DMS114 treated with DMSO at 0.1 percent for 48 hours (cell line): ENCODE results near the gene USP12.
"Not testable (repeated sequence)": the region's sequence is repeated elsewhere in the genome, so short reads cannot be mapped to it uniquely, and the experiment has no call there.

Source experiments
- DNase-seq: peaks from one replicate; lab custom pipeline; 2025; ENCODE audit not compliant: unreplicated experiment; lab: John Stamatoyannopoulos, UW

USP12 gene

DNA sequence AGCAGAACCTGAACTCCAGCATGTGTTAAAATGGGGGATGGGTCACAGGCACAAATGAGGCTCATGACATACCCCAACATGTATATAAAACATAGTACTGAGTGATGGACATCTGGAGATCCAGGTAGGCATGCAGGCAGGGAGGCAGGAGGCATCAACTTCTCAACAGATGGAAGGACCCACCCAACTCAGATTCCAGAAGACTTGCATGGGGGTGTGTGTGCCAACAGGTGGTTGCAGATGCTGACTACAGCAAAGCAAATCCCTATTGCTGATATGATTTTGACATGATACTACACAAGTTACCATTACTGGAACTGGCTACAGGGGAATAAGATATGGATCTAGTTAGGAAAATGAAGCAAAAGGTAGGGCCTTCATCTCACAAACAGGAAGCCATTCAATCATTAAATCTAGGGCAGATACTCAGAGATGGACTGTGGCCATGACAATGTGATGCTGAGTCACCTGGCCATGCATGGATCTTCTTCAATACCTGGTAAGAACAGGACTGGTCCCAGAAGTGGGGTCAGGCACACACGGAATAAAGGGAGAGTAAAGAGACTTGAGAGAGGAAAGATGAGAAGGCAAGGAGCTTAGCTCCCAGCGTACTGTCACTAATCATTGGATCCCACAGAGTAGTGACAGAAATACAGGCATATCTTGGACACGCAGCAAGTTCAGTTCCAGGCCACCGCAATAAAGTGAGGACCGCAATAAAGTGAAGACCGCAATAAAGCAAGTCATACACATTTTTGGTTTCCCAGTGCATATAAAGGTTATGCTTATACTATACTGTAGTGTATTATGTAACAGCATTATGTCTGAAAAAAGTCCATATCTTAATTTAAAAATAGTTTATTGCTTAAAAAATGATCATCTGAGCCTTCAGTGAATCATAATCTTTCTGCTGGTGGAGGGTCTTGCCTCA lies 91.3 kb downstream of the USP12 start:
- DNase-seq, result no peak

DNA sequence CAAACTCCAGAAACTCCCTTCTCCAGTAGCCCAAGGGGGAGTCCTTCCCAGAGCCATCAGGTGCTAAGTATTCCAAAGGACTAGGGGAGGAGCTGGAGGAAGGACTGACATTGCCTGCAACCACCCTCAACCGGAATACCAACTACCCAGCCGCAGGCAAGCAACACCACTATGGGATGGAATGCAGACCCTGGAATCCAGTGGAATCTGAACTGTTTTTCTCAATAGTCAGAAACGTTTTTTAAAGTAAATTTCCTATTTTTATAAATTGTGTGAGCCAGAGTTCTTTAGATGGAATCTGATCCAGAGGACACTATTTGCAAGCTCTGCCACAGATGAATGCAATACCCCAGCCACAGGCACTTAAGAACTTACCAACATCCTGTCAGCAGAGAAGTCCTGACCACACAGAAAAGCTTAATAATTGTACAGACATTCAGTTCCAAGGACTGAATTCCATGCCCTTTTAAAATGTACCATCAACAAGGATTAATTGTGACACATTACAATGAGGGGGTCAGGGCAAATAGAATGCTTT lies 92.1 kb downstream of the USP12 start:
- DNase-seq, result no peak

DNA sequence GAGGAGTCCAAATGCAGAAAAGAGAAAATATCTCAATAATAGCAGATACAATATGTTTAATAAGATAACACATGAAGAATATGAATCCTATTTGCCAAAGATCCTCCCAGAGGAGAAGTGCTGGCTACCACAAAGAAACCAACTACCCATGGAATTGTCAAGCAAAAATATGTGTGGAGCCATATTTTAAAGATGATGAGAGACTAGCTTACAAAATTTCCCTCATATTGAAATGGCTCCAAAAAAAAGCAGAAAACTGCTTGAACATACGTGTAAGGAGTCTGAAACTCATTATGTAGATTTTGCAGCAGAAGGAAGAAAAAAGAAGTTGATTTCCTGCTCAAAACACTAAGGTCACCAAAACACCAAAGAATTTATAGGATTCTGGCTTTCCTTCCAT lies 94.2 kb downstream of the USP12 start:
- DNase-seq, result no peak

DNA sequence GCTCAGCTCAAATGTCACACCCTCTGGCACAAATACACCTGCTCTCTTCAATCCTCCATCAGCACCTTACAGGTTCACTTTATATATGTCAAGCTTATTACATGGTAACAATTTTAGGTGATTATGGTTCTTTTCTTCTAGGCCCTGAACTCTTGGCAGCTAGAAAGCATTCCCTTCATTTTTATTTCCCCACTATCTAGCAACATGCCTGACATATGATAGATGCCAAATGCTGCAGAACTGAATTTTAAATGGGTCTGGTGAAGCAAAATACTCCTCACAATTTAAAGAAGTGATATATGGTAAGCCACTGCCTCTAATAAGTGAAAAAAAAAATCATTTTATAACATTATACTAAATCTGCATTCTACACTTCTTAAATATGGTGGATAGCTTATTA lies 95.2 kb downstream of the USP12 start:
- no peak for DNase-seq

DNA sequence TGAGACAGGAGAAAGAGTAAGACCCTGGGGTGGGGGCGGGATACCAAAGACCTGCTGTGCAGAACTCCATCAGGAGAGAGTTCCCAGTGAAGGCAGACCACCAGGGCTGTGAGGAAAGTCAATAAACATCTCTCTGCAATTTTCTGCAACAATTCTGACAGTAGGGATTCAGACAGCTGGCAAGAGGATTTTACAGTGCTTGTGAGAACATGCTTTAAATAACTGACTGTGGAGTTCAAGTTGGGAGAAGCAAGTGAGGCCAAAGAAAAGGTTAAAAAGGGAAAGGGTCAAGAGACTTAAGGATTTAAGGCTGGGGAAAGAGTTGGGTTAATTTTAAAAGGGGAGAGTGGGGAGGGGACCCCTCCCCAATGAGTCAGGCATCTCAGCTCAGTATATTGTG lies 98.4 kb downstream of the USP12 start:
- DNase-seq, result no peak

DNA sequence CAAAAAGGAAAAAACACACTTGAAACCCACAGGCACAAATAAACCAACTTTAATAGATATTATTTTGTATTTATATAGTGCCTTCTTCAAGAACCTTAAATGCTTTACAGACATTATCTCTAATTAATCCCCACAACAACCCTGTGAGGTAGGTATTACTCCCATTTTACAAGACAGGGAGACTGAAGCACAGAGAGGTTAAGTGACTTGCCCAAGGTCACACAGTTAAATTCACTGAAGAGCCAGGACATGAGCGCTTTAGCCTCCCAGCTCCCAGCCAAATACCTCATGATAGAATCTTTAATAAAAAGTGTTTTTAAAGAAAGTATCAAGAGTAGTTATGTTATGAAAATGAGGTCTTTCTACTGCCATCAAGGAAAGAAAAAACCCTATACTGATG lies 105.5 kb downstream of the USP12 start:
- DNase-seq, result not testable (repeated sequence)

DNA sequence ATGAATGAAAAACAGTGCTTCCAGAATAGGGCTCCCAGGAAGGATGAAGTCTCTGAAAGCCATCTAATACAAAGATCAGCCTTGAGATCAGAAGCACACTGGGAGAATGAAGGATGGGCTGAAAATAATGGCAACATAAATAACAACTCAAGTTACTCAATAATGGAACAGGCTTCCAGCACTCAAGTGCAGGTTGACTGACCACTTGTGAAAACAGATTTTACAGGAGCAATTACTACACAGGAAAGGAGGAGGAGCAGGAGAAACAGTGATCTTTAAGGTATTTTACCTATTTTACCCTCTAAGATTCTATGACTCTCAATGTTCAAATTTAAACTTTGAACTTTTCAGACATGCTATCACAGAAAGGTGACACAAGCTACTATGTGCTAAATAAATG lies 106.0 kb downstream of the USP12 start:
- DNase-seq, result no peak

DNA sequence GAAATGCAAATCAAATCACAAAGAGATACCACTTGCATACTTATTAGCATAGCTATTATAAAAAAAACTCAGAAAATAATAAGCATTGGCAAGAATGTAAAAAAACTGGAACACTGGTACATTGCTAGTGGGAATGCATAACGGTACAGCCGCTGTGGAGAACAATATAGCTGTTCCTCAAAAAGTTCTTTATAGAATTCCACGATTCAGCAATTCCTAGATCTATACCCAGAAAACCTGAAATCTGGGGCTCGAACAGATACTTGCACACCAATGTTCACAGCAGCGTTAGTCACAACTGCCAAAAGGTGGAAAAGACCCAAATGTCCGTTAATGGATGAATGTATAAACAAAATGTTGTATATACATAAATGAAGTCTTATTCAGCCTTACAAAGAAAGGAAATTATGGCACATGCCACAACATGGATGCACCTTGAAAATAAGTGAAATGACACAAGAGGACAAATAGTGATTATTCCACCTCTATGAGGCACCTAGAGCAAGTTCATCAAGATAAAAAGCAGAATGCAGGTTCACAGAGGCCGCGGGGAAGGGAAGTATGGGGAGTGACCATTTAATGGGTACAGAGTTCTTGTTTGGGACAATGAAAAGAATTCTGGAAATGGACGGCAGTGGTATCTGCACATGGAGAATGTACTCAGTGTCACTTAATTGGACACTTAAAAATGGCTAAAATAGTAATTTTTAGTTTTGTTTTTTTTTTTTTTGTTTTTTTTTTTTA lies 107.2 kb downstream of the USP12 start:
- DNase-seq, result no peak

DNA sequence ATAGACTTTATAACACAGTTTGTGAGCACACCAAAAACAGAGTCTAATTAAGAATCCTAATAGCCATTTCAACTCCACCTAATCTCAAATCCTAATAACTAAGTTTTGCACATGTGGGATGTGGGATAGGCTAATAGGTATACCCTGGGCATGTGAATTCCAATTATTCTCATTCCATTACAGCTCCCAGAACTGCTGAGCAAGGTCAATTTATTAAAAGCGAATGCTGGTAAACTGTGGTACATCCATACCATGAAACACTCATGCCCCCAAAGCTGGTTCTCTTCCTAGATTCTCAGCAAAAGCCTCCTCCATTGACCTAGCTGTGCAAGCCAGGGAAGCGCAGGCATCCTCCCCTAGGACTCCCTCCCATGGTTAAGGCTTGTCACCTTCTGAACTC lies 113.8 kb downstream of the USP12 start:
- DNase-seq, result no peak

DNA sequence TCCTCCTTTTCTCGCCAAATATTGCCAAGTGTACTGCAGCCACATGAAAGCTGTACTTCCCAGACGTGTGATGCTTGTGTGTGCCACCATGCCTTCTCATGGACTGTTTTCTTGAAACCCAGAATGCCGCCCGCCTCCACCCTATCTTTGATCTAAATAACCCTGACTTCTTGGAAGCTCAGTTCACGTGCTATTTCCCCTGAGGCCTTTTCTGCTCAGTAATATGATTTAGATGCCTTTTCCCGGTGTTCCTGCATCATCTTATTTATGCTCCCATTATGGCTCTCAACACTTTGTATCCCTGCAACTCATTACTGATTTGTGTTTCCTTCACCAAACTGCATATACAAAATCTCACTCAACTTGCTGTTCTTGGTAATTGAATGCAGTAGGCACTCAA lies 116.1 kb downstream of the USP12 start:
- DNase-seq, result no peak

DNA sequence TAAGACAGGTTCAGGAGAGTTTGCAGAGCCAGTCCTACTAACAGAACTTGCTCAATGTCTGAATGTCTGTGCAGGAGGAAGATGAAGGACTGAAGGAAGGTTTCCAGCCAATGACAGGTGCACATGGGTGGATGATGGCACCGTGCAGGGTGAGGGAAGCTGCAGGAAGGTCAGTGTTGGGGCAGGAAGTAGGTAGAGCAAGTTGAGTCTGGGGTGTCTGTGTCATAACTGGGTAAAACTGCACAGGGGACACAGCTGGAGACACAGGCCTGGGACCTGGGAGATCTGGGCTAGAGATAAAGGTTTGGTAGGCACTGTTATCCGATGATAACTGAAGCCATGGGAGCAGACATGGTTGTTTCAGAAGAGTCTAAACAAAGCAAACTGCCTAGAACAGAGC lies 116.9 kb downstream of the USP12 start:
- no peak for DNase-seq

DNA sequence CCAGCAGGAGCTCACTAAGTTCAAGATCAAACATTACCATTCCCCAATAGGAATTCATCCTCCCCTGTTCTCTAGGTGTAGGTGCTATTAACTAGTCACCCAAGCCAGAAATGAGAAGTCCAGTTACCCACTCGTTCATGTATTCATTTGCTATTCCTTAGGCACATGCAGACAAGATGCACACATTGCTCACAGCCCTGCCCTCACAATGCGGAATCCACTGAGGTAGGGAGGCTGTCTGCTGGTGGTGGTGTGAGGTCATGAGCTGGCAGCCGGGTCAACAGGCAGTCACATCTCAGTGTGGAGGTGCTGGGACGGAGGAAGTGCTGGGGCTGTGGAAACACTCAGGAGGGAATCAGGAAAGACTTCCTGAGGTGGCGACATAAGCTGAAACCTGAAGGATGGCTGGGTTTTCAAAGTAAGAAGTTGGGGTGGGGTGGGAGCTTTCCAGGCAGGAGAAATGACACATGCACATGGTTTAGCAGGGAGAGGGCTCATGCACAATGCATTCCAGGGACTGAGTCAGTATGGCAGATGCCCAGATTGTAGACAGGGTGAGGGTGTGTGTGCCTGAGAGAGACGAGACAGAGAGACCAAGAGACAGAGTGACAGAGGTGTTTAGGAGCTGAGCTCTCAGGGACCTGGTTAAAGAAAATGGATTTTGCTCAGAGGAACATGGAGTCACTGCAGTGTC lies 117.6 kb downstream of the USP12 start:
- no peak for DNase-seq

DNA sequence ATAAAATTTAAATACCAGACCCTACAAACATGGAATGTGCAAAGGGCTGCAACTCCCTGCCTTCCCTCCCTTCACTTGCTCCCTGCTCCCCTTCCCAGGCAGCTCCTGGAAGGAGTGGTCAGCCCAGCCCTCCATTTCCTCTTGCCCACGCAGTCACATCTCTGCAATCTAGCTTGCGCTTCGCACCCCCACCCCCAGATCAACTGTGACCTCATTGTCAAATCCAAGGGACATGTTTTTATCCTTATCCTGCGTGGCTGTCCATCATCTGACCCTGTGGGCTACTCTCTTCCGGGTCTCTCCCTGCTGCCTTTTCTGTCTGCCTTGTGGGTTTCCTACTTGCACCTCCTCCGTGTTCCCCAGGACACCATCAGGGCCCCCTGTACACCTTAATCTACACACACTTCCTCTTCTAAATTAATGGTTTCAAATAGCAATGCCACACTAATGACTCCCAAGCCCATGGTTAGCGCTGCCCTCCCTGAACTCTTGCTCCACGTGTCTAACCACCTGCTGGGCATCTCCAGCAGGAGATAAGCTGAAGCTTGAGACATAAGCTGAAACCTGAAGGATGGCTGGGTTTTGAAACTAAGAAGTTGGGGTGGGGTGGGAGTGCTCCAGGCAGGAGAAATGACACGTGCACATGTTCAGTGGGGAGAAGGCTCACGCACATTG lies 118.3 kb downstream of the USP12 start:
- DNase-seq, result no peak

DNA sequence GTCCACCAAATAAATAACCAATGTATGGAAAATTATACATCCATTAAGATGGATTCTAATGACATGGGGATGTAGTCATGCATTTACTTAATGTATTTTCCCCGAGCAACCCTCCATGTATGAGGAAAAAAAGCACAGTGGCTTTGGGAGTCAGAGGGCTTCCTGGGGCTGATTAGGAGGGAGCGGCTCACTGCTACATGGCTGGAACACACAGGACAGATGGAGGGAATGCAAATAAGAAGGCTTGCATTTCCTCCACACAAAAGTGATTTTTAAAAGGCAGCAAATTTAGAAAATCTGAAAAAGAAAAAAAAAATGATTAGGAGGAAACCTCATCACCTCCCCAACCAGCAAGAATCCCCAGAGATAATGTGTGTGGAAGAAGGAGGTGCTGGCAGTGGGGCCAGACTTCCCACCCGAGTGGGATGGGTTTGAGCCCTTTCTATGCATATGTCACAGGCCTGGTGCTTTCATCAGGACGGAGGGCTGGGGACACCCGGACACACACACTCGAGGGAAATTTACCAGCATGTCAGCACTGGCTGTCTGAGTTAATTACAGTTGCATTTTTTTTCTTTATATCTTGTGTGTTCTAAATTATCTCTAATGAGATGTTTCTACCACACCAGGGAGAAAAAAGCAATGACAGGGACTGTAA lies 118.9 kb downstream of the USP12 start:
- no peak for DNase-seq

DNA sequence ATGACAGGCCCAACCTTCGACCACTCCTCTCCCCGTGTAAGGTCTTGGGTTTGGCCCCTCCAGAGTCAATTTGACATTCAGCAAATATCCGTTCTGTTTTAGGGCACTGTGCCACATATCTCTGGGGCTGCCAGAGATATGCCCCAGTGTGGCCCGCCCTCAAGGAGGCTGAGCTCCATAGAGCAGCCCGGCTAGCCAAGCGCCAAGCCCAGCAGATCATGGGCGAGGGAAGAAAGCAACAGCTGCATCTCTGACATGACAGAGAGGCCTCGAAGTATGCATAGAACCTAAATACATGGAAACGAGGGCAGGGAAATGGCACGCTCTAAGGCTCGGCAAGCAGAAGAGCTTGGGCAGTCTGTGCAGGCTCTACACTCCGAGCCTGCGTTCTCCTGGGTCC lies 124.5 kb downstream of the USP12 start:
- no peak for DNase-seq

DNA sequence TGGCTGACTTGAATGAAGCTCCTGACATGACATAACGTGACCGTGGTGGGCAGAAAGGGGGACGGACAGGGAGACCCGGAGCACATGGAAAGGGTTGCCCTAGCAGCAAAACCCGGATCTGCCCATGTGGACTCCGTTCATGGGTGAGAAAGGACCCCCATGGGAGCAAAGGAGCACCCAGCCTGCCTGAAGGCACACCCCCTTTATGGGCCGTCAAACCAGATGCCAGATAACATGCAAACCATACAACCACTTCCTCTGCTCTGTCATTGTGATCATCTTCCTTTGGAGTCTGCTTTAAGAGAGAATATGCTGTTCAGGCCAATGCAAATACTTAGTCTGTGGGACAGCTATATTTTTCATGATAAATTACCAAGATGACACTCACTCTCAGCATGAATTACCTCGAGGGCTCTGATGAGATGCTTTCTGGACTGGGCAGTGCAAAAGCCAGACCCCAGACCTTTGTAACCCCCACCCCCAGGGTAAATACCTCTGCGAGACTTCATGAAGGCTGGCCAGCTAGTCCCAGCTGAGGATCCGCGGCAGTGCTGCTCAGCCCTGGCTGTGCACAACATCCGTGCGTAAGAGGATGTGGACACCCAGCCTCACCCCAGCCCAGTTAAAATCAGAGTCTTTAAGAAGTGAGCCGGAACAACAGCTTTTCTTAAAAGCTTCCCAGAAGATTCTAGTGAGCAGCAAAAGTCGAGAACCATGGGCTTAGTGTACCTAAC lies 126.6 kb downstream of the USP12 start:
- DNase-seq, result no peak

DNA sequence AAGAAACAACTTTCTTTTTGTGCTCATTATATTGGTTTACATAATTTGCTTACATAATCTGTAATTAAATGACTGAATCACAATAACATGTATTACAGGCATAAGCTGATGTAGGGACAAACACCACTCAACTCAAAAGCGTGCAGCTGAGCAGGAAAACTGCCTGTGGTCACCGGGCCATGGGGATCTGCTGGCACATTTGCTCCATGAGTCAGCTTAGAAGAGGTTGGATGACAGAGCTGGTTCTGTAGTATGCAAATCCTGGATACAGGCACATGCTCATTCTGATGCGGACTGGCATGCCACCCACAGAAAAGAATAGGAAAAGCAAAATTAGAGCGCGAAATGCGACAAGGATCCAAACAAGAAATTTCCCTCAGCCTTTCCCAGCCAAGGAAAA lies 128.6 kb downstream of the USP12 start:
- no peak for DNase-seq

DNA sequence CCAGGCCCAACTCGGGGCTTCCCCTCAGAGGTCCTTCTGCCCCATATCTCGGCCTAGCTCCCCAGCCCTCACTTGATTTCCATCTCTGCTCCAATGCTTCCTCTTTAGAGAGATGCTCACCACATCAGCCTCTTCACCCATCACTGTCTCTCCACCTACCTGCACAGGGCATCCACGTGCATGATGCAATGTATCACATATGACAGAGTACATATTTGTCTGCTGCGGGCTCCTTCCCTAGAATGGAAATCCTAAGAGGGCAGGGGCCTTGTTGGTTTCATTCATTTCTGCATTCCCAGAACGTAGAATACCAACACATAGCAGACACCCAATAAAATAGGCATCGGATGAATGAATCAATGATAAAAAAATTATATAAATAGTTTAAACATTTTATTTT lies 130.3 kb downstream of the USP12 start:
- no peak for DNase-seq

DNA sequence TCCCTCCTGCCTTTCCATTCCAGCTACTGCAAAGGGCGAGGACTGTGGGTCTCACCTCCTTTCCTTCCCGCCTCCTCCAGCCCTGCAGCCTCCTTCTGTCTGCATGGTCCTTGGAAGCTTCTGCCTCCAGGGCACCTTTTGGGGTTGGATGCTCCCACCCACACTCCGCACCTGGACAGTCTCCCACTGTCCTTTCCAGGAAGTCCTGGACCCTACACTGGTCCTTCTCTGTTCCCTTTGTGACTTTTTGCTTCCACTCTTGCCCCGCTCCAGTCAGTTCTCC lies 130.8 kb downstream of the USP12 start:
- no peak for DNase-seq

DNA sequence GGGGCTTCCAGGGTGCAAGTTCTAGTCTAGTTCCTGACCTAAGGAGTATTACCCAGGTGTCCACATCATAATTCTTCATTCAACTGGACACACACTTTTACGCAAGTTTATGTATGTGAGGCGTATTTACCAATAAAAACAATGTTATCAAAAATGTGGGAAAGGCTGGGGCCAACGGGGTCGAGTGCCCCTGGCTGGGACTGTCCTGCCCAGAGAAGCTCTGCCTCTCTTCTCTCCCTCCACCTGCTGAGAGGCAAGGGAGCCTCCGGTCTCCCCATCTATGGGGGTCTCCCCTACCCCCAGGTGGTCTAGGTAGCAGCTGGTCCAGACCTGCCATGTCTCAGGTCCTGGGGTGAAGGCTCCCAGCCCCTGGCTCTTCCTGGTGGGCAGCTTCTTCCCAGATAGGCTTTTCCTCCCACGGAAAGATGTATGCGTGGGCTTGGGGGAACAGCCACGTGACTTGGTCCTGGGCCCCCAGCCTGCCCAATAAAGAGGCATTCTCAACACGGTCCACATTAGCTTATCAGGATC lies 132.4 kb downstream of the USP12 start:
- no peak for DNase-seq
